Mucosa of descending colon (tissue), 3 donors: ENCODE results near the gene LKAAEAR1. TPM values are rescaled to one million over a fixed set of nuclear protein-coding genes. Genes with fewer than 3 reads are reported as not detected.

Source experiments
- ATAC-seq: fragments of 200-7000 bp; cut with Tn5 transposase; one replicate; pipeline ENCODE4 v1.9.1; 2020; ENCODE audit warnings: mild to moderate bottlenecking, moderate library complexity
- DNase-seq, 3 donors: peaks; one replicate each; pipeline ENCODE4 v3.0.0-alpha.2; 2020
- H3K36me3 ChIP-seq: fragments of 200-600 bp; one replicate; pipeline ENCODE4 v1.8.0; 2021; ENCODE audit warnings: low read depth, mild to moderate bottlenecking
- H3K4me1 ChIP-seq: fragments of 200-600 bp; one replicate; pipeline ENCODE4 v1.8.0; 2021; ENCODE audit warnings: low read depth, mild to moderate bottlenecking
- H3K4me3 ChIP-seq: fragments of 200-600 bp; one replicate; pipeline ENCODE4 v1.8.0; 2021; ENCODE audit warnings: mild to moderate bottlenecking
- H3K9me3 ChIP-seq: fragments of 200-600 bp; one replicate; pipeline ENCODE4 v1.8.0; 2021; ENCODE audit warnings: mild to moderate bottlenecking
- intact Hi-C, 2 donors: fragments of 100-400 bp; cut with DNase I in 1 of 2; cut with micrococcal nuclease in 1 of 2; formaldehyde crosslinking; loops; one replicate each; pipeline versions ENCODE4 v1.11.0 to v1.11.1; 2022; cut with DNase I, micrococcal nuclease
- total RNA-seq, 3 donors: library from RNA; stranded (reverse); fragmentation: NEBNext Ultra II Directional in 2 of 3; extraction: Animal tissue kit (Norgen Biotek cat#: 25700) in 2 of 3; gene quantifications; one replicate each; pipeline versions ENCODE4 v1.2.1 to v1.2.4, GENCODE V29; 2021 to 2023
- TF ChIP-seq, protein P1 (sequence below): fragments of 200-600 bp; IDR thresholded peaks from one replicate; pipeline ENCODE4 v1.8.0; 2022; ENCODE audit warnings: antibody characterized with exemption, mild to moderate bottlenecking
- donor health status: DM: no; HTN: no; CAD: no; lungs with moderate emphysema.
- donor health status: DM: no; HTN: no; CAD: no.
- donor health status: DM: no; HTN: yes; CAD: no.

LKAAEAR1 gene
- total RNA-seq, 3 donors from 2014 or later = not detected

- intact Hi-C loops = no loop called here
- ATAC-seq (no peak), DNase-seq (no peak)
- H3K36me3 ChIP-seq = no peaks in the 10 kb centered on the region
- H3K4me3 ChIP-seq = no peak overlapping the region
- no peaks in the 10 kb centered on the region for H3K9me3 ChIP-seq
- H3K4me1 ChIP-seq = no peaks in the 10 kb centered on the region
- TF ChIP-seq, protein P1, sequence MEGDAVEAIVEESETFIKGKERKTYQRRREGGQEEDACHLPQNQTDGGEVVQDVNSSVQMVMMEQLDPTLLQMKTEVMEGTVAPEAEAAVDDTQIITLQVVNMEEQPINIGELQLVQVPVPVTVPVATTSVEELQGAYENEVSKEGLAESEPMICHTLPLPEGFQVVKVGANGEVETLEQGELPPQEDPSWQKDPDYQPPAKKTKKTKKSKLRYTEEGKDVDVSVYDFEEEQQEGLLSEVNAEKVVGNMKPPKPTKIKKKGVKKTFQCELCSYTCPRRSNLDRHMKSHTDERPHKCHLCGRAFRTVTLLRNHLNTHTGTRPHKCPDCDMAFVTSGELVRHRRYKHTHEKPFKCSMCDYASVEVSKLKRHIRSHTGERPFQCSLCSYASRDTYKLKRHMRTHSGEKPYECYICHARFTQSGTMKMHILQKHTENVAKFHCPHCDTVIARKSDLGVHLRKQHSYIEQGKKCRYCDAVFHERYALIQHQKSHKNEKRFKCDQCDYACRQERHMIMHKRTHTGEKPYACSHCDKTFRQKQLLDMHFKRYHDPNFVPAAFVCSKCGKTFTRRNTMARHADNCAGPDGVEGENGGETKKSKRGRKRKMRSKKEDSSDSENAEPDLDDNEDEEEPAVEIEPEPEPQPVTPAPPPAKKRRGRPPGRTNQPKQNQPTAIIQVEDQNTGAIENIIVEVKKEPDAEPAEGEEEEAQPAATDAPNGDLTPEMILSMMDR = no peak
Observed at GRCh38 chr20:64112691-64113443, 28.7 kb upstream of the LKAAEAR1 start.

- no peak for DNase-seq
- TF ChIP-seq, protein P1 = no peak
- H3K4me3 ChIP-seq = no peak overlapping the region
- intact Hi-C loops = no loop called here
- ATAC-seq = no peak
- no peaks in the 10 kb centered on the region for H3K36me3 ChIP-seq
- H3K9me3 ChIP-seq = no peaks in the 10 kb centered on the region
- H3K4me1 ChIP-seq = no peaks in the 10 kb centered on the region
Observed at GRCh38 chr20:64111841-64112641, 27.8 kb upstream of the LKAAEAR1 start.

GRCh38 chr20:64110411-64111068, 26.3 kb upstream of the LKAAEAR1 start:
- no peaks in the 10 kb centered on the region for H3K4me1 ChIP-seq
- no peak overlapping the region for H3K4me3 ChIP-seq
- intact Hi-C loops = no loop called here
- H3K36me3 ChIP-seq = no peaks in the 10 kb centered on the region
- TF ChIP-seq, protein P1 = no peak
- DNase-seq (no peak), ATAC-seq (no peak)
- no peaks in the 10 kb centered on the region for H3K9me3 ChIP-seq

GRCh38 chr20:64109831-64110391, 25.7 kb upstream of the LKAAEAR1 start:
- intact Hi-C loops = no loop called here
- DNase-seq (no peak), ATAC-seq (no peak)
- Histone ChIP-seq H3K4me1 (no peaks in the 10 kb centered on the region), H3K4me3 (no peak overlapping the region), H3K36me3 (no peaks in the 10 kb centered on the region), H3K9me3 (no peaks in the 10 kb centered on the region)
- TF ChIP-seq, protein P1 = no peak
